GM18517 (cell line): Measurements from ENCODE around the gene FAM222A.
"Not testable (repeated sequence)": the region's sequence is repeated elsewhere in the genome, so short reads cannot be mapped to it uniquely, and the experiment has no call there.

Source experiments
- ATAC-seq: cut with Tn5 transposase; IDR thresholded peaks from one replicate; pipeline ENCODE4 v1.9.1; 2021; ENCODE audit warnings: mild to moderate bottlenecking, moderate library complexity; ENCODE audit not compliant: unreplicated experiment

Gene FAM222A

GRCh38 chr12:109693653-109694600 is 19.7 kb upstream of the FAM222A start:
- ATAC-seq = no peak

DNA sequence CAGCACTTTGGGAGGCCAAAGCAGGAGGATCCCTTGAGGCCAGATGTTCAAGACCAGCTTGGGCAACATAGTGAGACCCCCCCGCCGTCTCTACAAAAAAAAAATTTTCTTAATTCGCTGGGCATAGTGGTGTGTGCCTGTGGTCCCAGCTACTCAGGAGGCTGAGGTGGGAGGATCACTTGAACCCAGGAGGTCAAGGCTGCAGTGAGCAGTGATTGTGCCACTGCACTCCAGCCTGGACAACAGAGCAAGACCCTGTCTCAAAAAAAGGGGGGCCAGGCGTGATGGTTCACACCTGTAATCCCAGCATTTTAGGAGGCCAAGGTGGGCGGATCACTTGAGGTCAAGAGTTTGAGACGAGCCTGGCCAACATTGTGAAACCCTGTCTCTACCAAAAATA is 19.0 kb upstream of the FAM222A start:
- ATAC-seq = not testable (repeated sequence)

- ATAC-seq = no peak
Measured at GRCh38 chr12:109695416-109695815, 18.2 kb upstream of the FAM222A start.

- ATAC-seq = no peak
Measured at GRCh38 chr12:109695961-109696461, 17.6 kb upstream of the FAM222A start.

DNA sequence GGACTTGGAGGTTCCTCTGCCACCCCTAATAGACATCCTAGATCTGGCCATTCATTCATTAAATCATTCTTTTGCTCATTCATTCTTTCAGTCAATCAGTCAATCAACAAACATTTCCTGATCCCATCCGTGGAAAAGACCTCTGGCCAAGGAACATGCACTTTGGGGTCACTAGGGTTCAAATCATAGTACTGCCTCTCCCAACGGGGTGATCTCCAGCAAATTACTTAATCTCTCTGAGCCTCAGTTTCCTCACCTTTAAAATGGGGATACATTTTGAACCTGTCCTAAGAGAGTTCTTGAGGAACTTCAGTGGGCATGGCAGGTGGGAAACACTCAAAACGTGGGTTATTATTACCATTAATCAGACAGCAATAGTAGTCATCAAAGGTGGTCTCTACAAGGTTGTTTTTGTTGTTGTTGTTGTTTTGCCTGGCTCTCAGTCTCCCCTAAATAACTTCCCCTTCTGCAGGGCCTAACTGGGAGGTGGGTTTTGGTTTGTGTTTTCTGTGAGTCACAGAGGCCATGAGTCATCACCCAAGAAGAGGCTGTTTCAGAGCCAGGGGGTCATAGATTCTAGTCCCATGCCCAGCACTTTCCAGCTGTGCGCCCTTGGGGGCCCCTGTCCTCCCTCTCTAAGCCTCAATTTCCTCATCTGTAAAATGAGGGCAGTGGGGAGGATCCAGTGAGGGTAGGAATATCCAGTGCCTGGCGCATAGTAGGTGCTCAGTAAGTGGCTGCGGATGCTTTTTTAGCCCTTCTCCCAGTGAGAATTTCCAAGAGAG is 16.9 kb upstream of the FAM222A start:
- ATAC-seq = no peak

DNA sequence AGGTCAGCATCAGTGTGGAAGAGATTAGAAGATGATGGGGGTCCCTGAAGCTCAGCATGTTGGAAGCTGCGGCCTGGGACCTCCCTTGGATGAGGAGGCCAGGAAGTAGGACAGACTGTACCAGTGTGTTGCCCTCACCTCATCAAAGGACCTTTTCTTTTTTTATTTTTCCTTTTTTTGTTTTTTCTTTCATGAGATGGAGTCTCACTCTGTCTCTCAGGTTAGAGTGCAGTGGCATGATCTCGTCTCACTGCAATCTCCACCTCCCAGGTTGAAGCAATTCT is 16.4 kb upstream of the FAM222A start:
- no peak for ATAC-seq

- ATAC-seq = no peak
Measured at GRCh38 chr12:109697877-109698468, 15.7 kb upstream of the FAM222A start.

DNA sequence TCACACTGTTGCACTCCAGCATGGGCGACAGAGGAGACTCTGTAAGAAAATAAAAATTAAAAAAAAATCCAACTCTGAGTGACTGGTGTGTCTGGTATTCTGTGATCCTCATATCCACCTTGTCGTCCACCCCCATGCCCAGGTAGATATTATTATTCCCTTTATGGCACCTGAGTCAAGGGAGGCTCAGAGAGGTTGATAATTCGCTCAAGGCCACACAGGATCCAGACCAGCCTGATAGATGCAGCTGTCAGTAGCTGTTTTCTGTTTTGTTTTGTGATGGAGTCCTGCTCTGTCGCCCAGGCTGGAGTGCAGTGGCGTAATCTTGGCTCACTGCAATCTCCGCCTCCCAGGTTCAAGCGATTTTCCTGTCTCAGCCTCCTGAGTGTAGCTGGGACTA is 14.8 kb upstream of the FAM222A start:
- ATAC-seq = no peak

DNA sequence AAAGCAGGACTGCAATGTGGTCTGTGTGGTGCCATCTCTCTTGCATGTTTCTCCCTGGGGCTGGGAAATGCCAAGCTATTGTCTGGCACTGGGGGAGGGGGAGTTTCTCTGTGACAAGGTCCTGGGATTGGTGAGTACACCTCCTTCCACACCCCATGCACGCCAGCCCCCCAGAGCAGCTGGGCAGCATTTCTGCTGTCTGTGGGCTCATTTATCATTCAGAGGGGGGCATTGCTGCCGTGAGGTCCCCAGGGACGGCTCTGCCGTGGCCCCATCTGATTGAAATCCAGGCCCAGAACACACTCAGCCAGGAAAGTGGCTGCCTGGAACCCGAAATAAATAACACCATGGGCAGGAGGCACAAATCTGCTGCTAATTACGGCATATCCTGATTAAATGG is 12.6 kb upstream of the FAM222A start:
- no peak for ATAC-seq

GRCh38 chr12:109702111-109702841 is 11.3 kb upstream of the FAM222A start:
- no peak for ATAC-seq

GRCh38 chr12:109703684-109704083 is 9.9 kb upstream of the FAM222A start:
- no peak for ATAC-seq

GRCh38 chr12:109704371-109705098 is 9.1 kb upstream of the FAM222A start:
- ATAC-seq = no peak

DNA sequence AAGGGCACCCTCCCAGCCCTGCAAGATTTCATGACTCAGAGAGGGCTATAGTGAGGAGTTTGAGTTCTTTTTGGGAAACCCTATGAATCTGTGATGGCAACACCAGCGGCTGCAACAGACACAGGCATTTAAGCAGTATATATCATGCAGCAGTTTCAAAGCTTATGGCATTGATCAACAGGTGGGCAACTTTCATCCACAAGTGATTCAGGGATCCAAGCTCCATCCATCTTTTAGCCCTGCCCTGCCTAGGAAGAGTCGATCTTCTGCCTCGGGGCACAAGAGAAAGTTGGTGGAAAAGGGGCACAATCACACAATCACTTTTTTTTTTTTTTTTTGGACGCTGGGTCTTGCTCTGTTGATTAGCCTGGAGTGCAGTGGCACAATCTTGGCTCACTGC is 8.3 kb upstream of the FAM222A start:
- no peak for ATAC-seq

DNA sequence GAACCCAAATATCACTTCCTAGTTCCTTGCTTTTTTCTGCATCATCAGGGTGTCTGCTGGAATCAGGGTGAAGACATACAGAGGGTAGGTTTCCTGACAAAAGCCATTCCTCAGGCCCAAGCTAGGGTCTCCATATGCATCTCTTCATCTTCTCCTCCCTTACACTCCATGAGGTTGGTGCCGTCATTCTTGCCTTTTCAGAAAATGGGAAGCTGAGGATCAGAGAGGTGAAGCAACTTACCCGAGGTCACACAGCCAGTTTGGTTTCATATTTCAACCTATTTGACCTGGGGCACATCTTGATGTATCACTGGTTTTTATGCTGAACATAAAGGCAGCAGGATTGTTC is 7.3 kb upstream of the FAM222A start:
- ATAC-seq = no peak

DNA sequence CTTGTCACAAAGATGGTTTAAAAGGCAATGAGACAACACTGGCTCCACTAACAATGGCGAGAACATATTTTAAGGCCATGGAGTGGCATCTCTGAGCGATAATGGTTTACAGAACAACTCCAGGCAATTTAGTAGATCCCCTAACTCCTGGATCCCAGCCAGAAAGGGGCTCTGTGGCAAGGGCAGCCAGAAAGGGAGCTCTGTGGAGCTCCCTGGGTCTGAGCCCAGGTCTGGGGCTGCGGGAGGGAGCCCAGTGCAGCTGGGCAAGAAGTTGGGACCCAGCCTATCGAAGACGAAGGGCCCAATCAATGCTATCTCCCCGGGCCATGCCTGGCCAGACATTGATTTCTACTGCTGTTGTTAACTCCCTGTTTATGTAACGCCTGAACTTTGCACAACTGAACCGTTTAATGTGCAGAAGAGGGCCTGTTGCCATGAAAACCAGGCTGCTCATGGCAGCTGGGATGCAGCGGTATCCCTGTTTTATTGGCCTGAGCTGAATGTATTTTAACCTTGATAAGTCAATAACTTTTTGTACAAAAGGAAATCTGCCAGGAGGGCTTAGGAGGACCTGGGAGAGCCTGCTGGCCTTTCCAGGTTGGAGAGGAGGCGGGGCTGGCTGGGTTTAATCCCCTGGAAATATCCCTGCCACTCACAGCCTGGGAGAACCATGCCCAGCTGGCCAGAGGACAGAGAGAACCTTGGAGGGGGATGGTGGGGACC is 6.7 kb upstream of the FAM222A start:
- no peak for ATAC-seq

- no peak for ATAC-seq
Measured at GRCh38 chr12:109707470-109707821, 6.2 kb upstream of the FAM222A start.

GRCh38 chr12:109708939-109709338 is 4.7 kb upstream of the FAM222A start:
- ATAC-seq = no peak

DNA sequence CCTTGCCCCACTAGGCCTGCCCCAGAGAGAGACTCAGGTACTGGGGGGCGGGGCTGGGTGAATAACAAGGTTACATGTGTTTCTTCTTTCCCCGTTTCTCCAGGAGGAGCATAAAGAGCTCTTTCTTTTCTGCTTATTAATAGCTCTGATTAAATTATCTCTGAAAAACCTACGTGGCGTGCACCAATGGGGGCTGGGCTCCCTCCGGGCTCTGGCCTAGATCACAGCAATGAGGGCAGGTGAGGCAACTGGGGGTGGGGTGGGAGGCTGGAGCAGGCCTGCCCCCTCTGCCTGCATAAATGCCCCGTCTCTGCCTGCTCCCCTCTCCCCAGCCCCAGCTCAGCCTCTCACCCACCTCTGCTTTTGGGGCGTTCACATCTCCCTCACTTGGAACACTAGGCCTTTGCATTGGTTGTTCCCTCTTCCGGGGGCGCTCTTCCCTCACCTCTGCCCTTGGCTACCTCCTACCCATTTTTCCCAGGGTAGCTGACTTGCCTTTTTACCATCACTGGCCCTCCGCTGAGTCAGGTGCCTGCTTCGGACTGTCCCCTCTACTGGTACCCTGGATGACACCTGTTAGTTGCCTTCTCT is 4.1 kb upstream of the FAM222A start:
- ATAC-seq = no peak

DNA sequence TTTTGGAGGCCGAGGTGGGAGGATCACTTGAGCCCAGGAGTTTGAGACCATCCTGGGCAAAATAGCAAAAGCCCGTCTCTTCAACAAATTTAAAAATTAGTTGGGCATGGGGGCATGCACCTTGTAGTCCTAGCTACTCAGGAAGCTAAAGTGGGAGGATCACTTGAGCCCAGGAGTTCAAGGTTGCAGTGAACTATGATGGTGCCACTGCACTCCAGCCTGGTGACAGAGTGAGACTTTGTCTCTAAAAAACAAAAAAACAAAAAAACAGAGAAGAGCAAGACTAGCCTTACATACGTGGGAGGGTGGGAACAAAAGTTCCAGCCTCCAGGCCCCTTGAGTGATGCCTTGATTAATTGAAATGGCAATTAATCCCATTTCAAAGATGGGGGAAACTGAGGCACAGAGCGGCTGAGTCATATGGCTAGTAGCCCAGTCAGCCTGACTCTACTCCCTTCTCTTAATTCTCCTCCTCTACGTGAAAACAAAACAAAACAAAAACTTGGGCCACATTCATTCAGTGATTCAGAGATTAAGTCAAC is 3.3 kb upstream of the FAM222A start:
- ATAC-seq = no peak
